ENCODE measurements around the gene MIEF1.
A peak's percentile ranks its signal among the peaks of the same experiment; 100 is the strongest.
"Not testable (repeated sequence)": the region's sequence is repeated elsewhere in the genome, so short reads cannot be mapped to it uniquely, and the experiment has no call there.

MIEF1 gene

GRCh38 chr22:39517470-39517869, 15.4 kb downstream of the MIEF1 start:
- no peak for DNase-seq

- no peak for DNase-seq
These were observed 16.2 kb downstream of the MIEF1 start for GRCh38 chr22:39518144-39518786.

GRCh38 chr22:39518996-39519680, 17.0 kb downstream of the MIEF1 start:
- no peak for DNase-seq

GRCh38 chr22:39519681-39520225, 17.7 kb downstream of the MIEF1 start:
- peak; percentile 95 for DNase-seq

- DNase-seq = peak; percentile 88
These were observed 18.4 kb downstream of the MIEF1 start, which contains the start of gene ATF4 for GRCh38 chr22:39520226-39521105. Gene ATF4, plus strand, starts transcription at chr22:39520562. Its CDS starts 884 bp downstream, at chr22:39521446.

- not testable (repeated sequence) for DNase-seq
These were observed 19.2 kb downstream of the MIEF1 start for GRCh38 chr22:39521106-39521885.

GRCh38 chr22:39522091-39522490, 20.0 kb downstream of the MIEF1 start:
- DNase-seq = not testable (repeated sequence)

GRCh38 chr22:39522567-39523300, 20.6 kb downstream of the MIEF1 start:
- DNase-seq = no peak

GRCh38 chr22:39524089-39524752, 22.1 kb downstream of the MIEF1 start:
- DNase-seq = no peak

GRCh38 chr22:39524753-39525657, 22.9 kb downstream of the MIEF1 start:
- DNase-seq = no peak

- no peak for DNase-seq
These were observed 23.5 kb downstream of the MIEF1 start for GRCh38 chr22:39525658-39525975.

GRCh38 chr22:39526736-39527171, 24.7 kb downstream of the MIEF1 start:
- no peak for DNase-seq

GRCh38 chr22:39527481-39527961, 25.4 kb downstream of the MIEF1 start:
- no peak for DNase-seq

GRCh38 chr22:39528080-39528661, 26.1 kb downstream of the MIEF1 start:
- DNase-seq = no peak

GRCh38 chr22:39528681-39529486, 26.8 kb downstream of the MIEF1 start:
- DNase-seq = peak; percentile 88

GRCh38 chr22:39529487-39529851, 27.4 kb downstream of the MIEF1 start:
- no peak for DNase-seq

GRCh38 chr22:39530116-39530515, 28.0 kb downstream of the MIEF1 start:
- no peak for DNase-seq

- no peak for DNase-seq
These were observed 28.7 kb downstream of the MIEF1 start for GRCh38 chr22:39530692-39531331.
